T-cell (primary cell): ENCODE measurements around the gene MYH9. TPM values are rescaled to one million over a fixed set of nuclear protein-coding genes. Genes with fewer than 3 reads are reported as not detected.

Experiments used
- ATAC-seq, 4 experiments: fragments of 200-7000 bp in 3 of 4; fragments of 150-1000 bp in 1 of 4; cut with Tn5 transposase; replicated peaks in 1 of 4; 1 replicate in 3 of 4; 2 replicates in 1 of 4; pipeline ENCODE4 v1.10.0; 2021; ENCODE audit warnings: moderate library complexity in 3 of 4, mild to moderate bottlenecking in 2 of 4, moderate number of reproducible peaks in 1 of 4
- CTCF ChIA-PET, 2 donors: fragments of 300-600 bp; sonication (Branson Sonifier 250); formaldehyde crosslinking; loops; one replicate each; lab custom pipeline; 2022; ENCODE audit warnings: antibody characterized with exemption in 2 of 2; lab: Charles Lee
- POLR2A ChIA-PET, 2 donors: fragments of 300-600 bp; sonication (Branson Sonifier 250); formaldehyde crosslinking; loops; one replicate each; lab custom pipeline; 2022; ENCODE audit warnings: antibody characterized with exemption in 2 of 2; lab: Charles Lee
- DNase-seq, 35 experiments: peaks; one replicate each; pipeline versions ENCODE4 v3.0.0 to v3.0.0-alpha.2; 2013 to 2023
- H3K27ac ChIP-seq: one replicate; pipeline ENCODE4 v1.5.1; 2013; ENCODE audit warnings: low read length
- H3K27me3 ChIP-seq, 2 experiments: replicated peaks in 1 of 2; 1 replicate in 1 of 2; 2 replicates in 1 of 2; pipeline versions ENCODE4 v1.6.1 to v1.7.0; 2013; ENCODE audit warnings: low read length in 1 of 2, mixed read lengths in 1 of 2; ENCODE audit not compliant: control insufficient read depth in 2 of 2, insufficient read depth in 2 of 2; ENCODE audit errors: extremely low read depth in 1 of 2
- H3K36me3 ChIP-seq, 2 donors: 1 replicate in 1 of 2; 2 replicates in 1 of 2; pipeline versions ENCODE4 v1.6.1 to v1.7.0; 2013; ENCODE audit warnings: low read length in 1 of 2; ENCODE audit not compliant: control insufficient read depth in 2 of 2, insufficient read depth in 1 of 2; ENCODE audit errors: extremely low read depth in 1 of 2
- H3K4me1 ChIP-seq, 2 experiments: 1 replicate in 1 of 2; 2 replicates in 1 of 2; pipeline versions ENCODE4 v1.6.1 to v1.7.0; 2013; ENCODE audit warnings: low read length in 2 of 2, mixed read lengths in 1 of 2; ENCODE audit not compliant: insufficient read depth in 2 of 2, control insufficient read depth in 1 of 2; ENCODE audit errors: extremely low read depth in 1 of 2
- H3K4me3 ChIP-seq, 2 donors: 1 replicate in 1 of 2; 2 replicates in 1 of 2; pipeline versions ENCODE4 v1.5.1 to v1.7.0; 2013; ENCODE audit warnings: mild to moderate bottlenecking in 2 of 2, low read length in 1 of 2, moderate library complexity in 1 of 2; ENCODE audit not compliant: control insufficient read depth in 1 of 2; ENCODE audit errors: extremely low read depth in 1 of 2
- H3K9me3 ChIP-seq: 2 replicates; pipeline ENCODE4 v1.7.0; 2013
- H3K27ac Mint-ChIP-seq, 2 donors: one replicate each; pipeline ENCODE4 v1.8.0; 2020 to 2021; ENCODE audit warnings: mild to moderate bottlenecking in 2 of 2, mixed read lengths in 2 of 2
- H3K27me3 Mint-ChIP-seq, 2 donors: one replicate each; pipeline ENCODE4 v1.8.0; 2021 to 2022; ENCODE audit warnings: mixed read lengths in 2 of 2
- H3K36me3 Mint-ChIP-seq: one replicate; pipeline ENCODE4 v1.8.0; 2021; ENCODE audit warnings: mixed read lengths
- H3K4me1 Mint-ChIP-seq, 3 donors: one replicate each; pipeline ENCODE4 v1.8.0; 2020 to 2022; ENCODE audit warnings: mixed read lengths in 3 of 3, mild to moderate bottlenecking in 1 of 3
- H3K4me3 Mint-ChIP-seq, 3 donors: one replicate each; pipeline ENCODE4 v1.8.0; 2020 to 2022; ENCODE audit warnings: mild to moderate bottlenecking in 3 of 3, mixed read lengths in 3 of 3, moderate library complexity in 3 of 3
- H3K9me3 Mint-ChIP-seq, 3 donors: one replicate each; pipeline ENCODE4 v1.8.0; 2020 to 2022; ENCODE audit warnings: mixed read lengths in 3 of 3
- WGBS: methylation state at CpG from one replicate; pipeline ENCODE4 v1.1.5; 2013; ENCODE audit warnings: missing lambda C conversion rate; ENCODE audit not compliant: insufficient coverage; 5-methylcytosine and 5-hydroxymethylcytosine counted together
- total RNA-seq, 35 experiments: library from RNA in 6 of 35; stranded (reverse) in 6 of 35; fragments of 120-200 nt in 1 of 35; gene quantifications; one replicate each; pipeline versions ENCODE4 v1.2.1 to v1.2.4 and lab custom pipeline; 2013 to 2026

The MYH9 gene
- total RNA-seq, 5 donors from 2014 or later (not counting 1 experiment from before 2014, with no cell fraction given), result 816 to 1,109 (median 896) TPM

- Mint-ChIP-seq H3K9me3 (no peaks in the 10 kb centered on the region), H3K27ac (peak overlapping the region; percentile 89 to 98), H3K4me1 (peaks cover 53 to 75% (median 66%) of the 10 kb centered on the region in 3 donors), H3K36me3 (peaks cover 15% of the 10 kb centered on the region), H3K27me3 (no peaks in the 10 kb centered on the region), H3K4me3 (peak overlapping the region; percentile 88 to 98 (median 95))
- ChIA-PET CTCF (interaction anchor here (0.6 to 2.3 kb wide), 14 partner anchors 8 to 1700 kb away, joined by 3 to 15 read pairs (median 5); no protein-coding TSS in a partner anchor), POLR2A (interaction anchor here (0.5 to 1.9 kb wide), 12 partner anchors 8 to 100 kb away, joined by 3 to 14 read pairs (median 5); no protein-coding TSS in a partner anchor)
- DNase-seq, result peak in 34 of 35 experiments; percentile 39 to 86 (median 66)
- H3K27me3 ChIP-seq, result no peaks in the 10 kb centered on the region
- H3K4me1 ChIP-seq, result peaks cover 29 to 67% of the 10 kb centered on the region in 2 experiments
- H3K4me3 ChIP-seq, result peak overlapping the region; percentile 86 to 97
- peaks cover 2 to 19% of the 10 kb centered on the region in 2 donors for H3K36me3 ChIP-seq
- no peaks in the 10 kb centered on the region for H3K9me3 ChIP-seq
- no CpG with 5 or more reads among the region's 7 CpGs for WGBS
- H3K27ac ChIP-seq, result peak overlapping the region; percentile 79
- peak; percentile 5 to 50 (median 18) for ATAC-seq
Measured at GRCh38 chr22:36384766-36385481, 2.8 kb downstream of the MYH9 start.

- Mint-ChIP-seq H3K4me3 (peak overlapping the region; percentile 68 to 98 (median 69)), H3K27me3 (no peaks in the 10 kb centered on the region), H3K36me3 (peaks cover 21% of the 10 kb centered on the region), H3K9me3 (no peaks in the 10 kb centered on the region), H3K27ac (peak overlapping the region; percentile 95 to 98), H3K4me1 (peaks cover 65 to 82% (median 75%) of the 10 kb centered on the region in 3 donors)
- WGBS, result 0% methylated on average over 2 of the region's 4 CpGs
- CTCF ChIA-PET, result interaction anchor here (0.6 to 0.9 kb wide), 5 partner anchors 13 to 214 kb away, joined by 3 to 6 read pairs (median 4); no protein-coding TSS in a partner anchor
- POLR2A ChIA-PET, result interaction anchor here (0.6 to 1.1 kb wide), 5 partner anchors 13 to 1085 kb away, joined by 4 to 12 read pairs (median 6); no protein-coding TSS in a partner anchor
- H3K4me3 ChIP-seq, result peak overlapping the region; percentile 10 to 31
- H3K27ac ChIP-seq, result peak overlapping the region; percentile 65
- H3K9me3 ChIP-seq, result no peaks in the 10 kb centered on the region
- peaks cover 2 to 19% of the 10 kb centered on the region in 2 donors for H3K36me3 ChIP-seq
- H3K27me3 ChIP-seq, result no peaks in the 10 kb centered on the region
- peaks cover 40 to 80% of the 10 kb centered on the region in 2 experiments for H3K4me1 ChIP-seq
- ATAC-seq (no peak), DNase-seq (peak in 31 of 35 experiments; percentile 32 to 80 (median 56))
Measured at GRCh38 chr22:36383110-36383581, 4.6 kb downstream of the MYH9 start.

- peaks cover 31% of the 10 kb centered on the region for H3K36me3 Mint-ChIP-seq
- H3K27ac ChIP-seq, result peak overlapping the region; percentile 89
- peak overlapping the region; percentile 10 to 13 for H3K4me3 ChIP-seq
Measured at GRCh38 chr22:36381513-36382128, 6.1 kb downstream of the MYH9 start.

GRCh38 chr22:36379593-36380361, 8.0 kb downstream of the MYH9 start:
- peak; percentile 46 to 73 (median 65) for ATAC-seq
- Mint-ChIP-seq H3K4me1 (peaks cover 91 to 93% (median 92%) of the 10 kb centered on the region in 3 donors), H3K9me3 (no peaks in the 10 kb centered on the region), H3K36me3 (peaks cover 37% of the 10 kb centered on the region), H3K27me3 (no peaks in the 10 kb centered on the region), H3K4me3 (peak overlapping the region; percentile 69 to 98 (median 79)), H3K27ac (peak overlapping the region; percentile 99 to 100)
- ChIA-PET CTCF (interaction anchor here (0.6 to 1.7 kb wide), 3 partner anchors 15 to 22 kb away, joined by 3 to 6 read pairs (median 3); no protein-coding TSS in a partner anchor), POLR2A (interaction anchor here (1.1 to 7.1 kb wide), 2 partner anchors 15 to 17 kb away, joined by 5 to 64 read pairs; no protein-coding TSS in a partner anchor)
- DNase-seq, result peak in 25 of 35 experiments; percentile 38 to 74 (median 50)
- peak overlapping the region; percentile 9 to 29 for H3K4me3 ChIP-seq
- peak overlapping the region; percentile 89 for H3K27ac ChIP-seq
- no peaks in the 10 kb centered on the region for H3K9me3 ChIP-seq
- under 1% methylated on average over 10 of the region's 16 CpGs for WGBS
- peaks cover 66 to 99% of the 10 kb centered on the region in 2 experiments for H3K4me1 ChIP-seq
- no peaks in the 10 kb centered on the region for H3K27me3 ChIP-seq
- H3K36me3 ChIP-seq, result peaks cover 2 to 23% of the 10 kb centered on the region in 2 donors

More at GRCh38 chr22:36381513-36382128, 6.1 kb downstream of the MYH9 start:
- POLR2A ChIA-PET, result interaction anchor here (0.5 to 7.1 kb wide), 6 partner anchors 10 to 64 kb away, joined by 3 to 64 read pairs (median 5); no protein-coding TSS in a partner anchor
- Mint-ChIP-seq H3K4me3 (peak overlapping the region; percentile 60 to 98 (median 65)), H3K9me3 (no peaks in the 10 kb centered on the region), H3K4me1 (peaks cover 80 to 95% (median 90%) of the 10 kb centered on the region in 3 donors), H3K27me3 (no peaks in the 10 kb centered on the region), H3K27ac (peak overlapping the region; percentile 99 to 100)
- H3K9me3 ChIP-seq, result no peaks in the 10 kb centered on the region
- H3K27me3 ChIP-seq, result no peaks in the 10 kb centered on the region
- peaks cover 49 to 94% of the 10 kb centered on the region in 2 experiments for H3K4me1 ChIP-seq
- CTCF ChIA-PET, result interaction anchor here in 1 of 2 donors (1.2 kb wide), 1 partner anchor 11 kb away, joined by 4 read pairs; no protein-coding TSS in a partner anchor
- ATAC-seq, result no peak
- WGBS, result 11% methylated on average over 2 of the region's 5 CpGs
- peaks cover 2 to 19% of the 10 kb centered on the region in 2 donors for H3K36me3 ChIP-seq
- DNase-seq, result peak in 1 of 35 experiments; percentile 40

GRCh38 chr22:36378869-36379217, 8.9 kb downstream of the MYH9 start:
- Histone ChIP-seq H3K27ac (peak overlapping the region; percentile 89), H3K9me3 (no peaks in the 10 kb centered on the region), H3K27me3 (no peaks in the 10 kb centered on the region), H3K4me3 (peak overlapping the region in 1 of 2 donors; percentile 23), H3K4me1 (peaks cover 74 to 100% of the 10 kb centered on the region in 2 experiments), H3K36me3 (peaks cover 2 to 20% of the 10 kb centered on the region in 2 donors)
- DNase-seq (no peak), ATAC-seq (no peak)
- Mint-ChIP-seq H3K27ac (peak overlapping the region; percentile 99 to 100), H3K4me1 (peaks cover 91 to 93% (median 92%) of the 10 kb centered on the region in 3 donors), H3K27me3 (no peaks in the 10 kb centered on the region), H3K4me3 (peak overlapping the region; percentile 69 to 98 (median 79)), H3K9me3 (no peaks in the 10 kb centered on the region), H3K36me3 (peaks cover 41% of the 10 kb centered on the region)
- ChIA-PET CTCF (interaction anchor here (0.6 to 1.7 kb wide), 2 partner anchors 14 to 58 kb away, joined by 3 to 6 read pairs; no protein-coding TSS in a partner anchor), POLR2A (interaction anchor here (0.5 to 7.1 kb wide), 7 partner anchors 15 to 731 kb away, joined by 3 to 64 read pairs (median 4); no protein-coding TSS in a partner anchor)
- WGBS, result no CpG with 5 or more reads among the region's 5 CpGs
